ENCODE results near the gene NOA1.
"Not testable (repeated sequence)": the region's sequence is repeated elsewhere in the genome, so short reads cannot be mapped to it uniquely, and the experiment has no call there.

NOA1 gene

DNA sequence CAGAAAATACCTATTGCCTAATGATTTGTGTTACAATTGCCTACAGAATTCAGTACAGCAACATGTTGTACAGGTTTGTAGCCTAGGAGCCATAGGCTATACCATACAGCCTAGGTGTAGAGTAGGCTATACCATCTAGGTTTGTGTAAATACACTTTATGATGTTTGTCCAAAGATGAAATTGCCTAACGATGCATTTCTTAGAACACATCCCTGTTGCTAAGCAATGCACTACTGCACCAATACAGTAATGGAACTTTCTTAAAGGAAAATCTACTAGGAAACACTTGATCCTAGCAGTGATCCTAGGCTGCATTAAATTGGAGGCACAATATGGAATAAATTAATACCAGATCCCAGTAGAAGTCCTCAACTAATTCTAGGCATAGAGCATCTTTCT lies 18.3 kb downstream of the NOA1 start:
- in situ Hi-C loops (cut with MboI; ENCODE audit: low sequenced_read_pairs) = no loop called here

DNA sequence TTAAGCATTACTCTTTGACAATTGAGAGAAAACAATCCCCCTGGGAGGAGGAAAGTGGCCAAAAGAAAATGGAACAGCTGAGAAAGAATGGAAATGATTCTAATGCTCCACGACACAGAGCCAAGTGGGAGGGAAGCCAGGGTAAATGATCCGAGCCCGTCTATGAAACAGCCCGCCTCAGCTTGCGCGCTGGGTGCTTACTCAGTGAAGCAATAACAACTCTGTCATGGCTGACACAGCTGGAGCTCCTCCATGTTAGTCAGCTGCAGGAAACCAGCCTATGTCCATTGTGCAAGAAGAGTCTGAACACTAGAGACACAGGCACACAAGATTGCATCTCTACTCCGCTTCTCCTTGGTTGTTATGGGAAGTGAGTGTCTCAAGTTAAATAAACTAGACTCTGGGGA lies 19.3 kb downstream of the NOA1 start:
- in situ Hi-C loops (cut with MboI; ENCODE audit: low sequenced_read_pairs) = no loop called here

DNA sequence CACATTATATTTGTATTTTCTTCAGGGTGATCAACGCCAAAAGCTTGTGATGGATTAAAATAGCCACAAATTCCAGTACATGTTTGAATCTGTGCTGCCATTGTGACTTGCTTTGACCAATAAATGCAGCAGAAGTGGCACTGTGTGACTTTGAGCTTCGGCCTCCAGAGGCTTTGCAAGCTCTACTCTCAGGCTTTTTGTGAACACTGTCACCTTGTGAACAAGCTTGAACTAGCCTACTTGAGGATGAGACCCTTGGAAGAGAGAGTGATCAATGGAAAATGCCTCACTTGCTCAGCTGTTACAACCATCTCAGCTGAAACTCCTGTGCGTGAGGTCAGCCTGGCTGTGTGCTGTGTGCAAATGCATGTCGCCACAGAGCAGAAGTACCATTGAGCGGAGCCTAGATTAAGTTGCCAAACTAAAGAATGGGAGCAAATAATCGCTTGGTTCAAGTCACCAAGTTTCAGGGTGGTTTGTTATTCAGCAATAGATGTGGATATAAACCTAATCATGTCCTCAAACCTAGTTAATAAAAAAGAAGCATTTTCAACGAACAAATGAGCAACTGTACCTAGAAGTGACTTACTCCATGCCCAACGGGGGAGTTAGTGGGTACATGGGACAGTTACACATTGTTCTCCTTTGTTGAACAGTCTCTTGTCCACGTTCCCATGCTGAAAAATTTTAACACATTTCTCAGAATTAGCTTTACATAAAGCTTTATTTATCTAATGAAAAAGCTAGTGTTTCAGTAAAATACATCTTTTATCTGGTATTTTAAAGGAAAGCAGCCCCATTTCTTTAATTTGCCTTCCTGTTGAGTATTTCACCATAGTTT lies 23.5 kb downstream of the NOA1 start:
- in situ Hi-C loops (cut with MboI; ENCODE audit: low sequenced_read_pairs) = no loop called here

DNA sequence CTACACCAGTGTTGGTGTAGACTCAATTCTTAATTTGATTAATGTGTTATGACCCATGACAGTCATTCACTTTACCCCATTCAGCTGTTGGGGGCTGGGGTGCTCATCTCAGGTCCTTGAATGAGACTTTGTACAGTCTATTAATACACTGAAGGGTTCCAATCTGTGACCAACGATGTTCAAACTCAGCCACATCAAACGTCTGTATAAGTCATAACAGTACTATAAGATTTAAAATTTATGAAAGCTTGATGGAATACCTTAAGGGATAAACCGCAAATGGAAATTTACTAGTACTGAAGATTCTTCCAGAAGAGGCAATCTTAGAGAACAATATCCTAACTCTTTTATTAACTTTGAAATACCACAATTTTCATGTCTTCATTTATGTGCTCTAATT lies 36.0 kb downstream of the NOA1 start:
- in situ Hi-C loops (cut with MboI; ENCODE audit: low sequenced_read_pairs) = no loop called here

DNA sequence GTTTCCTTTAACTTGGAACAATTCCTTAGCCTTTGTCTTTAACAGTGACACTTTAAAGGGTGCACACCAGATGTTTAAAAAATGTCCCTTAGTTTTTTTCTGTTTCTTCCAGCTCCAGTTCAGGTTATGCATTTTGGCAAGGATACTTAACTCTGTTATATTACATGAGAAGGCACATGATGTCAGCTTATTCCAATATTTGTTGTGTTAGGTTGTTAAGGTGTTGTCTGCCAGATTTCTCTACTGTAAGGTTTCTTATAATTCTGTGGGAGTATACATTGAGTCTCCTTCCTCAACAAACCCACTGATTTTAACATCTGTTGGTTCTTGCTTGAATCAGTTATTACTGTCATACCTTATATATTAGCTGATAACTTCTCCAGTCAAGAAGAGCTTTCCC lies 36.4 kb downstream of the NOA1 start:
- in situ Hi-C loops (cut with MboI; ENCODE audit: low sequenced_read_pairs) = no loop called here

DNA sequence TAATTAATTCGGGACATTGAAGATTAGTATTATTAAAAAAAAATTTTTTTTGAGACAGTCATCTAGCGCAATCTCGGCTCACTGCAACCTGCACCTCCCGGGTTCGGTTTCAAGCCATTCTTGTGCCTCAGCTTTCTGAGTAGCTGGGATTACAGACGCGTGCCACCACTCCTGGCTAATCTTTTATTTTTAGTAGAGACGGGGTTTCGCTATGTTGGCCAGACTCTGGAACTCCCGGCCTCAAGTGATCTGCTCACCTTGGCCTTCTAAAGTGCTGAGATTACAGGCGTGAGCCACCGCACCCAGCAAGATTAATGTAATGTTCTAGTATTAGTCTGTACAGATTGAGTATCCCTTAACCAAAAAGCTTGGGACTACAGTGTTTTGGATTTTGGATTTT lies 37.0 kb downstream of the NOA1 start:
- in situ Hi-C loops (cut with MboI; ENCODE audit: low sequenced_read_pairs) = no loop called here

DNA sequence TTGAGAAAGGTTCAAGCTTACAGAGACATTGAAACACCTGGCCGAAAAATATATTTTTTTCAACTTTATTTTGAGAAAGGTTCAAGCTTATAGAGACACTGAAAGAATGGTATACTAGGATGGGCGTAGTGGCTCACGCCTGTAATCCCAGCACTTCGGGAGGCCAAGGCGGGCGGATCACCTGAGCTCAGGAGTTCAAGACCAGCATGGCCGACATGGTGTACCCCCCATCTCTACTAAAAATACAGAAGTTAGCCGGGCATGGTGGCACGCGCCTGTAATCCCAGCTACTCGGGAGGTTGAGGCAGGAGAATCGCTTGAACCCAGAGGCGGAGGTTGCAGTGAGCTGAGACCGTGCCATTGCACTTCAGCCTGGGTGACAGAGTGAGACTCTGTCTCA lies 37.6 kb downstream of the NOA1 start:
- in situ Hi-C loops (cut with MboI; ENCODE audit: low sequenced_read_pairs) = not testable (repeated sequence)

DNA sequence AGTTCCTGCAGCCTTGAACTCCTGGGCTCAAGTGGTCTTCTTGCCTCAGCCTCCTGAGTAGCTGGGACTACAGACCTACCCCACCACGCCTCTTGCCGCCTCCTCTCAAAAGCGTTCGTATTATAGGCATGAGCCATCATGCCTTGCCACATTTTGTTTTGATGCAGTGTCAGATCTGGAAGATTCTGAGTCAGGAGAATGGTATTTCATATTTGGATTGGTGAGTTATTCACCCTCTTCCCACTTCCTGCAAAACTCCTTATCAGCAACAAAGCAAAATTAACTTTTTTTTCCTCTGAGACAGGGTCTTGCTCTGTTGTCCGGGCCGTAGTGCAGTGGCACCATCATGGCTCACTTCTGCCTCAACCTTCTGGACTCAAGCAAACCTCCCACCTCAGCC lies 40.1 kb downstream of the NOA1 start:
- in situ Hi-C loops (cut with MboI; ENCODE audit: low sequenced_read_pairs) = no loop called here

DNA sequence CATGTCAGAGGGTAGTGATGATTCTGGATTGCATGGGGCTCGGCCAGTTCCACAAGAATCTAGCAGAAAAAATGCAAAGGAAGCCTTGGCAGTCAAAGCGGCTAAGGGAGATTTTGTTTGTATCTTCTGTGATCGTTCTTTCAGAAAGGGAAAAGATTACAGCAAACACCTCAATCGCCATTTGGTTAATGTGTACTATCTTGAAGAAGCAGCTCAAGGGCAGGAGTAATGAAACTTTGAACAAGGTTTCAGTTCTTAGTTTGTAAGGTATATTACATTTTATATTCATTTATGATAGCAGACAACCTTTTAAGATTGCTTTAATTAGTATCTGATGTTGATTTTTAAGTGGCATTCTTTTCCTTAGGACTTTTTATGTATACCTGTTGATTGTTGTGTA lies 45.5 kb downstream of the NOA1 start:
- in situ Hi-C loops (cut with MboI; ENCODE audit: low sequenced_read_pairs) = no loop called here

DNA sequence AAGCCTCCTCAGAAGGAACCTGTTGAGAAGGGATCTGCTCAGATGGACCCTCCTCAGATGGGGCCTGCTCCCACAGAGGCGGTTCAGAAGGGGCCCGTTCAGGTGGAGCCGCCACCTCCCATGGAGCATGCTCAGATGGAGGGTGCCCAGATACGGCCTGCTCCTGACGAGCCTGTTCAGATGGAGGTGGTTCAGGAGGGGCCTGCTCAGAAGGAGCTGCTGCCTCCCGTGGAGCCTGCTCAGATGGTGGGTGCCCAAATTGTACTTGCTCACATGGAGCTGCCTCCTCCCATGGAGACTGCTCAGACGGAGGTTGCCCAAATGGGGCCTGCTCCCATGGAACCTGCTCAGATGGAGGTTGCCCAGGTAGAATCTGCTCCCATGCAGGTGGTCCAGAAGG lies 46.8 kb downstream of the NOA1 start:
- in situ Hi-C loops (cut with MboI; ENCODE audit: low sequenced_read_pairs) = no loop called here

DNA sequence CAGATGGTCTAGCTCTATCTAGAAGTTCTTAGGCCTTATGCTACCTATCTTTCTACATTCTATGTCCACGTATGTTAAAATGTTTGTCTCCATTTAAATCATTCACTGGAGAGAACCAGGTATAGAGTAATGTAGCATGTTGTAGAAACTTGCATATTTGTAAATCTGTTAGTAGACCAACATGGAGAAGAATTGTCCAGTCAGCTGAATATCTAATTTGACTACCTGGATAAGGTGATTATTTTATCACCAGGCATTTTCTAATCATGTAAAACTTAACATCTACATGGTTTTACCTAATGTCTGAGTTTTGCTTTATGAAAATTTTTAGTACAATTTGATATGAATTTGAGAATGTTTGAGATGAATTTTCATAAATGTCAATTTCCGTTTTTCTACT lies 50.2 kb downstream of the NOA1 start:
- in situ Hi-C loops (cut with MboI; ENCODE audit: low sequenced_read_pairs) = no loop called here

DNA sequence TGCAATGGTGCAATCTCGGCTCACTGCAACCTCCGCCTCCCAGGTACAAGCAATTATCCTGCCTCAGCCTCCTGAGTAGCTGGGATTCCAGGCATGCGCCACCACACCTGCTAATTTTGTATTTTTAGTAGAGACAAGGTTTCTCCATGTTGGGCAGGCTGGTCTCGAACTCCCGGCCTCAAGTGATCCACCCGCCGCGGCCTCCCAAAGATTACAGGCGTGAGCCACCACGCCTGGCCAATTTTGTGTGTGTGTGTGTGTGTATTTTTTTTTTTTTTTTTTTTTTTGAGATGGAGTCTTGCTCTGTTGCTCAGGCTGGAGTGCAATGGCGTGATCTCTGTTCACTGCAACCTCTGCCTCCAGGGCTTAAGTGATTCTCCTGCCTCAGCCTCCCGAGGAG lies 62.4 kb downstream of the NOA1 start:
- in situ Hi-C loops (cut with MboI; ENCODE audit: low sequenced_read_pairs) = not testable (repeated sequence)

DNA sequence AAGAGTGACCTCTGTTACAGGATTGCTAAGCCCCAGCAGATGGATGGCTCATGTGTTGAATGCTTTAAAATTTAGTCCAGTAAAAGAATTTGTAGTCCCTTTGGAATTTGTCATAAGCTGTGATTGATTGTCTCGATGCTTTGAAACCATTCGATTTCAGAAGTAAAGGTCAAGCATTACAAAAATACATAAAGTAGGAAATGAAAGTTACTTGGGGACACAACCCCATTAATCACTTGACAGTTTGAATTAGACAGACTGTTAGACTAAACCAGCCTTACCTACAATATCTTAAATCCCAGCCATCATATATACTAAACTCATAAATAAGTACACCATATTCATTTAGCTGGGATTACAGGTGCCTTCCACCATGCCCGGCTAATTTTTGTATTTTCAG lies 63.1 kb downstream of the NOA1 start:
- in situ Hi-C loops (cut with MboI; ENCODE audit: low sequenced_read_pairs) = no loop called here
